HG03025 (cell line): ENCODE results near the gene RBM15B.

Experiments
- ATAC-seq: cut with Tn5 transposase; IDR thresholded peaks from one replicate; pipeline ENCODE4 v1.9.1; 2021; ENCODE audit warnings: mild to moderate bottlenecking, moderate library complexity; ENCODE audit not compliant: unreplicated experiment, low FRiP score

Gene RBM15B

GRCh38 chr3:51436998-51437639 lies 46.0 kb downstream of the RBM15B start:
- no peak for ATAC-seq

- no peak for ATAC-seq
Measured at GRCh38 chr3:51441282-51442030, 50.4 kb downstream of the RBM15B start.

- no peak for ATAC-seq
Measured at GRCh38 chr3:51445544-51446280, 54.6 kb downstream of the RBM15B start.
